Activated CD4-positive, alpha-beta T cell treated with anti-CD3 and anti-CD28 coated beads, Interleukin-2, amount 50 U/mL, for 1 hour (primary cell): ENCODE data around the gene NSDHL.

Source experiments
- DNase-seq: peaks from one replicate; pipeline ENCODE4 v3.0.0-alpha.2; 2020

NSDHL gene

GRCh38 chrX:152845618-152846240, 14.9 kb downstream of the NSDHL start:
- DNase-seq: no peak

GRCh38 chrX:152847281-152847680, 16.4 kb downstream of the NSDHL start:
- no peak for DNase-seq

GRCh38 chrX:152850465-152850864, 19.6 kb downstream of the NSDHL start:
- no peak for DNase-seq

- DNase-seq: no peak
Observed at GRCh38 chrX:152853986-152854385, 23.1 kb downstream of the NSDHL start.

- DNase-seq: no peak
Observed at GRCh38 chrX:152861116-152861515, 30.3 kb downstream of the NSDHL start.

- no peak for DNase-seq
Observed at GRCh38 chrX:152861826-152862225, 31.0 kb downstream of the NSDHL start.

GRCh38 chrX:152865232-152865920, 34.5 kb downstream of the NSDHL start:
- DNase-seq: no peak

GRCh38 chrX:152866386-152866785, 35.5 kb downstream of the NSDHL start:
- no peak for DNase-seq

GRCh38 chrX:152869972-152870371, 39.1 kb downstream of the NSDHL start:
- DNase-seq: no peak

GRCh38 chrX:152871260-152871659, 40.4 kb downstream of the NSDHL start:
- DNase-seq: no peak

GRCh38 chrX:152872522-152872921, 41.7 kb downstream of the NSDHL start:
- DNase-seq: no peak

- no peak for DNase-seq
Observed at GRCh38 chrX:152873361-152873760, 42.5 kb downstream of the NSDHL start.

- DNase-seq: no peak
Observed at GRCh38 chrX:152876931-152877840, 46.3 kb downstream of the NSDHL start.

- no peak for DNase-seq
Observed at GRCh38 chrX:152878976-152879755, 48.3 kb downstream of the NSDHL start.

GRCh38 chrX:152881289-152881688, 50.4 kb downstream of the NSDHL start:
- DNase-seq: no peak

GRCh38 chrX:152884171-152884570, 53.3 kb downstream of the NSDHL start:
- no peak for DNase-seq

- DNase-seq: no peak
Observed at GRCh38 chrX:152886716-152887115, 55.9 kb downstream of the NSDHL start.

- no peak for DNase-seq
Observed at GRCh38 chrX:152892499-152892898, 61.6 kb downstream of the NSDHL start.

- no peak for DNase-seq
Observed at GRCh38 chrX:152892999-152893891, 62.4 kb downstream of the NSDHL start.

GRCh38 chrX:152893980-152894610, 63.2 kb downstream of the NSDHL start:
- DNase-seq: no peak

GRCh38 chrX:152895121-152895520, 64.3 kb downstream of the NSDHL start:
- DNase-seq: no peak
